SIG-M5 (cell line): Measurements from ENCODE around the gene MTMR4.
A peak's percentile ranks its signal among the peaks of the same experiment; 100 is the strongest.
"Not testable (repeated sequence)": the region's sequence is repeated elsewhere in the genome, so short reads cannot be mapped to it uniquely, and the experiment has no call there.

Source experiments
- DNase-seq: peaks from one replicate; lab custom pipeline; 2025; lab: John Stamatoyannopoulos, UW

Gene MTMR4

GRCh38 chr17:58513965-58514769 is at the start of gene MTMR4:
TSS of gene MTMR4 (minus strand) at chr17:58514638. CDS start at chr17:58514407, 231 bp downstream.
- DNase-seq = no peak

GRCh38 chr17:58560511-58560910 is 46.1 kb upstream of the MTMR4 start:
- no peak for DNase-seq

GRCh38 chr17:58557981-58558380 is 43.5 kb upstream of the MTMR4 start:
- no peak for DNase-seq

- DNase-seq = peak; percentile 49
These were observed 42.4 kb upstream of the MTMR4 start for GRCh38 chr17:58556833-58557250.

- not testable (repeated sequence) for DNase-seq
These were observed 40.7 kb upstream of the MTMR4 start for GRCh38 chr17:58555109-58555508.

- DNase-seq = no peak
These were observed 26.8 kb upstream of the MTMR4 start for GRCh38 chr17:58541249-58541648.

GRCh38 chr17:58539698-58540097 is 25.3 kb upstream of the MTMR4 start:
- DNase-seq = no peak

GRCh38 chr17:58538811-58539409 is 24.5 kb upstream of the MTMR4 start:
- DNase-seq = no peak

GRCh38 chr17:58537266-58537665 is 22.8 kb upstream of the MTMR4 start:
- DNase-seq = no peak

GRCh38 chr17:58536542-58536941 is 22.1 kb upstream of the MTMR4 start:
- no peak for DNase-seq

- no peak for DNase-seq
These were observed 21.0 kb upstream of the MTMR4 start for GRCh38 chr17:58535431-58535830.

- peak; percentile 64 for DNase-seq
These were observed 20.5 kb upstream of the MTMR4 start for GRCh38 chr17:58534901-58535421.

GRCh38 chr17:58534331-58534730 is 19.9 kb upstream of the MTMR4 start:
- no peak for DNase-seq

GRCh38 chr17:58533616-58534188 is 19.3 kb upstream of the MTMR4 start:
- no peak for DNase-seq

GRCh38 chr17:58532555-58532951 is 18.1 kb upstream of the MTMR4 start:
- DNase-seq = no peak

GRCh38 chr17:58531661-58532554 is 17.5 kb upstream of the MTMR4 start:
- DNase-seq = no peak

GRCh38 chr17:58531122-58531521 is 16.7 kb upstream of the MTMR4 start:
- DNase-seq = no peak

- DNase-seq = no peak
These were observed 16.2 kb upstream of the MTMR4 start for GRCh38 chr17:58530655-58531054.

GRCh38 chr17:58529275-58529674 is 14.8 kb upstream of the MTMR4 start:
- no peak for DNase-seq

GRCh38 chr17:58528443-58528842 is 14.0 kb upstream of the MTMR4 start:
- no peak for DNase-seq

GRCh38 chr17:58527949-58528348 is 13.5 kb upstream of the MTMR4 start:
- DNase-seq = no peak

GRCh38 chr17:58527306-58527705 is 12.9 kb upstream of the MTMR4 start:
- DNase-seq = no peak
